Thyroid gland (tissue), 4 donors: Measurements from ENCODE around the gene TBC1D2. TPM values are rescaled to one million over a fixed set of nuclear protein-coding genes. Genes with fewer than 3 reads are reported as not detected.

Experiments used
- DNase-seq, 2 donors: peaks; one replicate each; pipeline ENCODE4 v3.0.0-alpha.2; 2019
- H3K27ac ChIP-seq, 3 donors: fragments of 200-600 bp; sonication (generic); 1 replicate in 2 of 3; 2 replicates in 1 of 3; pipeline ENCODE4 v1.5.1; 2016 to 2019; ENCODE audit warnings: mild to moderate bottlenecking in 1 of 3, moderate library complexity in 1 of 3
- H3K27me3 ChIP-seq: fragments of 200-600 bp; sonication (generic); one replicate; pipeline ENCODE4 v1.5.1; 2019
- H3K36me3 ChIP-seq, 2 donors: fragments of 200-600 bp; sonication (generic); one replicate each; pipeline ENCODE4 v1.5.1; 2016 to 2019
- H3K4me1 ChIP-seq, 2 donors: fragments of 200-600 bp; sonication (generic); one replicate each; pipeline ENCODE4 v1.5.1; 2017 to 2019
- H3K4me3 ChIP-seq, 3 donors: fragments of 200-600 bp; sonication (generic); replicated peaks in 1 of 3; 1 replicate in 2 of 3; 2 replicates in 1 of 3; pipeline ENCODE4 v1.5.1; 2016; ENCODE audit warnings: mild to moderate bottlenecking in 1 of 3
- H3K9me3 ChIP-seq: fragments of 200-600 bp; sonication (generic); one replicate; pipeline ENCODE4 v1.5.1; 2017
- CTCF ChIP-seq, 6 experiments: fragments of 200-600 bp in 3 of 6; fragments of 450-650 bp in 3 of 6; sonication (generic) in 3 of 6; IDR thresholded peaks; one replicate each; pipeline ENCODE4 v1.5.1; 2016 to 2019; ENCODE audit warnings: antibody characterized with exemption in 6 of 6, mild to moderate bottlenecking in 2 of 6, inconsistent platforms in 1 of 6, moderate library complexity in 1 of 6
- POLR2A ChIP-seq, 2 donors: fragments of 450-650 bp; IDR thresholded peaks; one replicate each; pipeline ENCODE4 v1.6.1; 2017; ENCODE audit warnings: antibody characterized with exemption in 2 of 2, mild to moderate bottlenecking in 2 of 2, moderate library complexity in 1 of 2
- WGBS, 2 donors: methylation state at CpG; one replicate each; pipeline ENCODE4 v1.1.5; 2017; 5-methylcytosine and 5-hydroxymethylcytosine counted together
- intact Hi-C: fragments of 100-400 bp; cut with DNase I; formaldehyde crosslinking; loops from one replicate; pipeline ENCODE4 v1.15.1; 2023
- total RNA-seq, 4 donors: library from RNA; depleted of rRNA; stranded (reverse); fragments of >200 nt; gene quantifications; one replicate each; pipeline ENCODE4 v1.2.3, GENCODE V29; 2016

TBC1D2 gene
- total RNA-seq, 4 donors from 2014 or later: 12.9 to 20.9 (median 18.3) TPM

GRCh38 chr9:98234245-98234825 lies 21.1 kb downstream of the TBC1D2 start:
- H3K9me3 ChIP-seq: no peaks in the 10 kb centered on the region
- 88 to 91% methylated on average over 9 of the region's 9 CpGs for WGBS, 2 donors
- H3K4me1 ChIP-seq: peaks cover 0 to 12% of the 10 kb centered on the region in 2 donors
- DNase-seq: no peak
- TF ChIP-seq CTCF (IDR thresholded peaks at IDR 0.05) (no peak), POLR2A (IDR thresholded peaks at IDR 0.05) (no peak)
- H3K27me3 ChIP-seq: no peaks in the 10 kb centered on the region
- peaks cover 6 to 9% of the 10 kb centered on the region in 2 donors for H3K36me3 ChIP-seq
- no peak overlapping the region for H3K4me3 ChIP-seq
- H3K27ac ChIP-seq: no peak overlapping the region
- intact Hi-C loops: no loop called here

GRCh38 chr9:98232926-98233325 lies 22.5 kb downstream of the TBC1D2 start:
- 93% methylated on average over 5 of the region's 5 CpGs for WGBS, 2 donors
- intact Hi-C loops: no loop called here
- H3K4me1 ChIP-seq: peaks cover 0 to 12% of the 10 kb centered on the region in 2 donors
- peak overlapping the region in 1 of 3 donors; percentile 32 for H3K27ac ChIP-seq
- no peaks in the 10 kb centered on the region for H3K27me3 ChIP-seq
- TF ChIP-seq POLR2A (IDR thresholded peaks at IDR 0.05) (no peak), CTCF (IDR thresholded peaks at IDR 0.05) (no peak)
- peaks cover 14 to 16% of the 10 kb centered on the region in 2 donors for H3K36me3 ChIP-seq
- DNase-seq: no peak
- H3K9me3 ChIP-seq: no peaks in the 10 kb centered on the region
- H3K4me3 ChIP-seq: no peak overlapping the region

GRCh38 chr9:98231770-98232478 lies 23.5 kb downstream of the TBC1D2 start:
- WGBS, 2 donors: 62 to 71% methylated on average over 6 of the region's 6 CpGs
- no peaks in the 10 kb centered on the region for H3K27me3 ChIP-seq
- H3K36me3 ChIP-seq: peaks cover 14 to 16% of the 10 kb centered on the region in 2 donors
- H3K27ac ChIP-seq: peak overlapping the region in 1 of 3 donors; percentile 51
- H3K4me1 ChIP-seq: peaks cover 0 to 12% of the 10 kb centered on the region in 2 donors
- TF ChIP-seq CTCF (IDR thresholded peaks at IDR 0.05): no peak
- TF ChIP-seq POLR2A (IDR thresholded peaks at IDR 0.05): no peak
- intact Hi-C loops: no loop called here
- H3K4me3 ChIP-seq: no peak overlapping the region
- DNase-seq: peak; percentile 50 to 51
- no peaks in the 10 kb centered on the region for H3K9me3 ChIP-seq

- intact Hi-C loops: no loop called here
- Histone ChIP-seq H3K27ac (peak overlapping the region in 1 of 3 donors; percentile 66), H3K27me3 (no peaks in the 10 kb centered on the region), H3K36me3 (peaks cover 14 to 19% of the 10 kb centered on the region in 2 donors), H3K4me3 (no peak overlapping the region), H3K4me1 (peaks cover 0 to 12% of the 10 kb centered on the region in 2 donors), H3K9me3 (no peaks in the 10 kb centered on the region)
- peak in 1 of 2 donors; percentile 38 for DNase-seq
- WGBS, 2 donors: 56 to 69% methylated on average over 6 of the region's 6 CpGs
- no peak for TF ChIP-seq CTCF (IDR thresholded peaks at IDR 0.05)
- no peak for TF ChIP-seq POLR2A (IDR thresholded peaks at IDR 0.05)
Observed at GRCh38 chr9:98230789-98231188, 24.7 kb downstream of the TBC1D2 start.

- DNase-seq: no peak
- Histone ChIP-seq H3K9me3 (no peaks in the 10 kb centered on the region), H3K4me1 (peaks cover 0 to 12% of the 10 kb centered on the region in 2 donors), H3K27me3 (no peaks in the 10 kb centered on the region), H3K36me3 (peaks cover 14 to 19% of the 10 kb centered on the region in 2 donors), H3K4me3 (no peak overlapping the region), H3K27ac (peak overlapping the region in 1 of 3 donors; percentile 66)
- TF ChIP-seq CTCF (IDR thresholded peaks at IDR 0.05): no peak
- TF ChIP-seq POLR2A (IDR thresholded peaks at IDR 0.05): no peak
- intact Hi-C loops: no loop called here
- WGBS, 2 donors: 86 to 94% methylated on average over 6 of the region's 6 CpGs
Observed at GRCh38 chr9:98230304-98230703, 25.1 kb downstream of the TBC1D2 start.
